Measurements from ENCODE around the gene MESP2. TPM values are rescaled to one million over a fixed set of nuclear protein-coding genes. Genes with fewer than 3 reads are reported as not detected.

Gene MESP2
- total RNA-seq = 0.58 and 1.3 TPM in 2 replicates

GRCh38 chr15:89776274-89777072 is at the start of gene MESP2:
Gene MESP2, plus strand, starts transcription at chr15:89776332. Its CDS starts 26 bp downstream, at chr15:89776358.

GRCh38 chr15:89750560-89751542 is 25.3 kb upstream of the MESP2 start, which contains the start of gene MESP1:
Gene MESP1, minus strand, starts transcription at chr15:89751249. Its CDS starts 18 bp downstream, at chr15:89751231.

Other genes with a start within 250 kb of the MESP2 start
- gene TICRR, start 200.9 kb upstream of the MESP2 start, total RNA-seq = 0.33 and 4.7 TPM in 2 replicates
- gene KIF7, start 120.9 kb upstream of the MESP2 start, total RNA-seq = 11.9 and 19.7 TPM in 2 replicates
- under 0.01 and 0.50 TPM in 2 replicates for gene PLIN1, start 97.0 kb upstream of the MESP2 start, total RNA-seq
- 11.3 and 11.4 TPM in 2 replicates for gene PEX11A, start 85.6 kb upstream of the MESP2 start, total RNA-seq
- not detected in 2 replicates for gene WDR93, start 85.5 kb upstream of the MESP2 start, total RNA-seq
- 0.29 and 0.50 TPM in 2 replicates for gene MESP1, start 25.1 kb upstream of the MESP2 start, total RNA-seq
- gene ANPEP, start 38.5 kb downstream of the MESP2 start, total RNA-seq = 138 and 190 TPM in 2 replicates
- gene AP3S2, start 117.7 kb downstream of the MESP2 start, total RNA-seq = 68.5 and 89.2 TPM in 2 replicates
- 12.7 and 17.9 TPM in 2 replicates for gene ARPIN, start 136.6 kb downstream of the MESP2 start, total RNA-seq
- gene ZNF710, start 225.0 kb downstream of the MESP2 start, total RNA-seq = 8.9 and 16.7 TPM in 2 replicates

Measured in smooth muscle cell of trachea (primary cell).